ENCODE measurements around the gene DDX11. TPM values are rescaled to one million over a fixed set of nuclear protein-coding genes. Genes with fewer than 3 reads are reported as not detected.
"Not testable (repeated sequence)": the region's sequence is repeated elsewhere in the genome, so short reads cannot be mapped to it uniquely, and the experiment has no call there.

DDX11 gene
- total RNA-seq, 1 experiment from 2014 or later, result 53.8 TPM

GRCh38 chr12:31052121-31052520, 21.5 kb upstream of the DDX11 start:
- intact Hi-C loops (cut with micrococcal nuclease); H3K4me3 ChIP-seq (ENCODE audit: low read length); H4K20me1 ChIP-seq (ENCODE audit: low read length); H3K27ac ChIP-seq (ENCODE audit: low read length); H3K27me3 ChIP-seq (ENCODE audit: low read length); H3K79me2 ChIP-seq (ENCODE audit: low read length); H2AFZ ChIP-seq (ENCODE audit: low read length); H3K36me3 ChIP-seq (ENCODE audit: low read depth, low read length); H3K9ac ChIP-seq (ENCODE audit: low read length); POLR2A ChIA-PET (ENCODE audit: unreplicated experiment); H3K9me2 ChIP-seq (replicated peaks; ENCODE audit: low read length); H3K9me3 ChIP-seq (ENCODE audit: low read length); DNase-seq; H3F3A ChIP-seq (ENCODE audit: low read length, unreplicated experiment); H3K4me2 ChIP-seq (ENCODE audit: low read length); ATAC-seq: not testable (repeated sequence)
- TSS peak; percentile 27 for BruUV-seq (replicated peaks)
- CTCF ChIA-PET, result interaction anchor here (0.8 to 1.2 kb wide), 2 partner anchors 63 to 201 kb away, joined by 4 to 6 read pairs; no protein-coding TSS in a partner anchor
- H3K4me1 ChIP-seq (ENCODE audit: insufficient read depth, low read length), result peaks cover 16% of the 10 kb centered on the region

- H2AFZ ChIP-seq (ENCODE audit: low read length); H4K20me1 ChIP-seq (ENCODE audit: low read length); H3K9me2 ChIP-seq (replicated peaks; ENCODE audit: low read length); H3F3A ChIP-seq (ENCODE audit: low read length, unreplicated experiment); H3K4me3 ChIP-seq (ENCODE audit: low read length); H3K79me2 ChIP-seq (ENCODE audit: low read length); H3K36me3 ChIP-seq (ENCODE audit: low read depth, low read length); intact Hi-C loops (cut with micrococcal nuclease); H3K27me3 ChIP-seq (ENCODE audit: low read length); H3K9me3 ChIP-seq (ENCODE audit: low read length); H3K9ac ChIP-seq (ENCODE audit: low read length); H3K4me2 ChIP-seq (ENCODE audit: low read length): not testable (repeated sequence)
- ATAC-seq (peak; percentile 92), DNase-seq (peak; percentile 65)
- BruUV-seq (replicated peaks), result TSS peak; percentile 60
- ChIA-PET POLR2A (ENCODE audit: unreplicated experiment) (interaction anchor here (0.6 kb wide), 1 partner anchor 39 kb away, joined by 4 read pairs; no protein-coding TSS in a partner anchor), CTCF (interaction anchor here (0.8 to 1.2 kb wide), 2 partner anchors 64 to 202 kb away, joined by 4 to 6 read pairs; no protein-coding TSS in a partner anchor)
- Histone ChIP-seq H3K4me1 (ENCODE audit: insufficient read depth, low read length) (peaks cover 16% of the 10 kb centered on the region), H3K27ac (ENCODE audit: low read length) (peak overlapping the region; percentile 20; the same call in 1 of the 2 replicates)
Observed at GRCh38 chr12:31052666-31053439, 20.8 kb upstream of the DDX11 start.

- peak; percentile 37; the same call in 1 of the 2 replicates for ATAC-seq
- BruUV-seq (replicated peaks), result not testable (repeated sequence)
- POLR2A ChIA-PET (ENCODE audit: unreplicated experiment), result interaction anchor here (0.6 kb wide), 1 partner anchor 218 kb away, joined by 7 read pairs; no protein-coding TSS in a partner anchor
Observed at GRCh38 chr12:31053944-31054343, 19.7 kb upstream of the DDX11 start.

More at GRCh38 chr12:31053944-31054343, 19.7 kb upstream of the DDX11 start:
- peaks cover 16% of the 10 kb centered on the region for H3K4me1 ChIP-seq (ENCODE audit: insufficient read depth, low read length)
- not testable (repeated sequence) for H3K4me2 ChIP-seq (ENCODE audit: low read length); H3K9ac ChIP-seq (ENCODE audit: low read length); H3K9me3 ChIP-seq (ENCODE audit: low read length); H3K79me2 ChIP-seq (ENCODE audit: low read length); H3K9me2 ChIP-seq (replicated peaks; ENCODE audit: low read length); H3K4me3 ChIP-seq (ENCODE audit: low read length); H3F3A ChIP-seq (ENCODE audit: low read length, unreplicated experiment); H4K20me1 ChIP-seq (ENCODE audit: low read length); H3K36me3 ChIP-seq (ENCODE audit: low read depth, low read length); H3K27me3 ChIP-seq (ENCODE audit: low read length); H3K27ac ChIP-seq (ENCODE audit: low read length); H2AFZ ChIP-seq (ENCODE audit: low read length)
- DNase-seq, result peak; percentile 49
- TF ChIP-seq CTCF (conservative IDR thresholded peaks at IDR 0.05; ENCODE audit: low read depth, low read length), result peak; percentile 53; the same call in 1 of the 2 replicates
- intact Hi-C loops (cut with micrococcal nuclease), result loop anchor here (1.0 kb wide), 1 partner anchor 203 kb away; no protein-coding TSS in a partner anchor
- CTCF ChIA-PET, result interaction anchor here (0.6 kb wide), 1 partner anchor 68 kb away, joined by 4 read pairs; no protein-coding TSS in a partner anchor

Measured in PC-3 (cell line).